GM18858 (cell line): ENCODE data around the gene HADHA.
"Not testable (repeated sequence)": the region's sequence is repeated elsewhere in the genome, so short reads cannot be mapped to it uniquely, and the experiment has no call there.

Source experiments
- ATAC-seq: cut with Tn5 transposase; IDR thresholded peaks from one replicate; pipeline ENCODE4 v1.9.1; 2021; ENCODE audit not compliant: unreplicated experiment

Gene HADHA

GRCh38 chr2:26244309-26245230 lies at the start of gene HADHA, which contains the start of gene HADHB:
Gene HADHA, minus strand, starts transcription at chr2:26244632. Its CDS starts 36 bp downstream, at chr2:26244596.
Gene HADHB, plus strand, starts transcription at chr2:26244939. Its CDS starts 9,316 bp downstream, at chr2:26254255.
- ATAC-seq = peak; percentile 44

DNA sequence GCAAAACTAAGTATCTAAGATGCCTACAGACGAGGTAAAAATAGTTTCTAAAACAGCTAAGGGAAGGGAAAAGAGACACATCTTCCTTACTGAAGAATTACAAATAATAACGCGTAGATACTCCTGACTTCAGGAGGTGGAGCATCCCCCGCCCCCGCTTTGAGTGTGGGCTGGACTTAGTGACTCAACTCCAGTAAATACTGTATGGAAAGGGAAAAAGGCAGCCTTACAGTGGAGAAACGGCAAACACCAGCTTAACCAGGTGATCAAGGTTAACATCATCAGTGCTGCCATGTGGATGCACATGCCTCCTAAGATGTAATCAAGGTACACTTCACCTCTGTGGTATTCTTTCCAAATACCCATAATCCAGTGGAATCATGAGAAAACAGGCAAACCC lies 48.2 kb upstream of the HADHA start:
- ATAC-seq = no peak

- ATAC-seq = no peak
Observed at GRCh38 chr2:26290001-26290400, 45.6 kb upstream of the HADHA start.

DNA sequence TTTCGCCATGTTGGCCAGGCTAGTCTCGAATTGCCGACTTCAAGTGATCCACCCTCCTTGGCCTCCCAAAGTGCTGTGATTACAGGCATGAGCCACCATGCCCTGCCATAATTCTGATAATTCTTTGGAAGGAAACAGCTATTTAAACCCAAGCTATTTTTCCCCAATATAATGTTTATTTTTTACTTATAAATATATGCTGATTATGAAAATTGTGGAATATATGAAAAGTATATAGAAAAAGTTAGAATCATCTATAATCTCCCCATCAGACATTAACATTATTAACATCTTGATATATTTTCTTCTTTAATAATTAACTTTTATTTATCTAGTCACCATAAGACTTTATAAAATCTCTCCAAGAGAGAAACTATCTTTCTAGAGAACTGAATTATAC lies 41.5 kb upstream of the HADHA start:
- ATAC-seq = no peak

- ATAC-seq = no peak
Observed at GRCh38 chr2:26284132-26284531, 39.7 kb upstream of the HADHA start.

DNA sequence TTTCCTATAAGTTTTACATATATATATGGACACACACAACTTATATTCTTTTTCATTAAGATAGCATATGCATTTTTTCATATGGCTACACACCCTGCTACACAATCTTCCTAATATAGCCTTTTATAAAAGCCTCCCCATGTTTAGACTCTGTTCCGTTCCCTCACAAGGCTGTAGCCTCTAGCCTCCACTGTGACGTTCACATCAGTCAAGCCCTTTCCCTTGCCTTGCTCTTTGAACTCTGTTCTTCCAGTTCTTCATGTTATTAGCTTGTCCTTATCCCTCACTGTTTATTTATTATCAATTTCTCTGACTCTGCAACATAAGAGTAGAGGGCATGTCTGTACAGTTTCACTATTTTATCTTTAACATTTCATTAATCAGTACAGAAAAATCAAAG lies 39.2 kb upstream of the HADHA start:
- no peak for ATAC-seq

- no peak for ATAC-seq
Observed at GRCh38 chr2:26281226-26281625, 36.8 kb upstream of the HADHA start.

DNA sequence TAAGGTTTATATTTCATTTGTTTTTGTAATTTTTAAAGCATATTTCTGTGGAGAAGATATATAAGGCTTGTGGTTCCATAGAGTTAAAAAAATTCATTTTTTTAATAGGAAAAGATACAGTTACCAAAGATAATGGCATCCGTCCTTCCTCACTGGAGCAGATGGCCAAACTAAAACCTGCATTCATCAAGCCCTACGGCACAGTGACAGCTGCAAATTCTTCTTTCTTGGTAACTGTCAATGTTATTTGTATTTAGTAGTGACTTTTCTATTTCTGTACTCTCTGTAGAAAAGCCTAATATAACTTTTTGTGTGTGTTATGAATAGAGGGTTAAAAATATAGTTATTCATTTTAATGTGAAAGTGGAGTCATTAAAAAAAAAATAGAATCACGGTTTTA lies 35.5 kb upstream of the HADHA start:
- ATAC-seq = no peak

DNA sequence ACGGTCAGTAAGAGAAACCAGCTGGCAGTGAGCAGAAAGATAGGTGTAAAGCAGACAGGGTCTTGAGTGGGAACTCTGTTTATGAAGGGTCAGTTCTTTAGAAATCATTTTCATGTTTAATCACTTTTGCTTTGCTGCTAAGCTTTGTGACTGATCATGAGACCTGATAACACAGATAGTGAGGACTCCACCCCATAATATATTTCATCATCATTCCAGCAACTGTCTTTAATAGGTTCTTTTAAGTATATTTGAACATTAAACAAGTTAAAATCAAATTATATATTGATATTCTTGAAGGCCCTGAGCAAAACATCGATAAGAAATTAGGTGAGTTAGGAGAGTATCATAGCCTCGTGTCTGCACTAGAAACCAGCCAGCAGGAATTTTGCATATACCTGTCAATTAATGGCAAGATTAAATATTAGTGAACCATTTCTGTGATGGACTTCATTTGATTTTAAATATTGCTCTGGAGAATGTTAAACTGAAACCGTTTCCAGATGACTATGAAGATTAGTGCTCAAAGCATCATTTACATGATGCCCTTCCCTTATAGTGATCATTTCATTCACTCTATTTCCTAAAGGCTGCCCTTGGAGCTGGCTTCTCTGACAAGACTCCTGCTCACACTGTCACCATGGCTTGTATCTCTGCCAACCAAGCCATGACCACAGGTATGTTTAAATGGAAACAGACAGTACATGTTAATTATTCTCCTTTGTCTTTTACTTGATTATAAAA lies 32.2 kb upstream of the HADHA start:
- no peak for ATAC-seq

DNA sequence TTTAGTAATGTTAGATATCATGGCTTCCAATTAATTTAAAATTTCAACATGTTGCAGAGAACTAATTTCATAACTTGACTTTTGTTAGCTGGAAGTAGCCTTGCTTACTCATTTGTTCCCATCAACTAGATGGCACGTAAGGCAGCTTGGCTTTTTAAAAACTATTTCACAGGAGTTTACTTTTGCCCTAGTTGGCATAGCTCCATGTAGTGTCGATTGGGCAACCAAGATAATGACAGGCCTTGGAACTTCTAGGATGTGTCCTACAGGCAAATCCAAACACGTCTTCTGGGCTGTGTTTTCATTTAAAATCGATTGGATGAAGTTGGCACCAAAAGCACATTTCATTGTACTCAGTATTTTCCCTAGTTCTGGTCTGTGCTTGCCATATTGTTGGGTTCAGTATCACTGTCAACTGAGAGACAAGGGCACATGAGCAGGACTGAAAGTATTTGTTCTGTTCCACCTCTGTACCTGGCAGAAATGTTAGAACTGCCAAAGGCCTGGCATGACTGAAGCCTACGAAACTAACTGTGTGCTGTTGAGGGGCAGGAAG lies 29.7 kb upstream of the HADHA start:
- no peak for ATAC-seq

DNA sequence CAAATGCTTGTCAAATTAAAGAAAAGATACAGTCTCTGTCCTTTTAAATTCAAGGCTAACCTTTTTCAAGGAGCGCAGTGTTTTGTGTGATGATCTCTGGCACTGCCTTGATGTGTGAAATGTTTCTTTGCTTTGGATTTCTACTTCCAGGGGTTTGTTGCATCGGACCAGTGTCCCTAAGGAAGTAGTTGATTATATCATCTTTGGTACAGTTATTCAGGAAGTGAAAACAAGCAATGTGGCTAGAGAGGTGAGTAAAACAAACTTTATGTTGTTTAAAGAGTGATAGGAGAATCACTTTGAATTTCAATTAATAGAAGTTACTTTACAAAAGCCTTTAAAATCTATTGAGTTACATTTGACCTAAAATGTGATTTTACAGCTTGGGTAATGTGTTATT lies 29.1 kb upstream of the HADHA start:
- no peak for ATAC-seq

DNA sequence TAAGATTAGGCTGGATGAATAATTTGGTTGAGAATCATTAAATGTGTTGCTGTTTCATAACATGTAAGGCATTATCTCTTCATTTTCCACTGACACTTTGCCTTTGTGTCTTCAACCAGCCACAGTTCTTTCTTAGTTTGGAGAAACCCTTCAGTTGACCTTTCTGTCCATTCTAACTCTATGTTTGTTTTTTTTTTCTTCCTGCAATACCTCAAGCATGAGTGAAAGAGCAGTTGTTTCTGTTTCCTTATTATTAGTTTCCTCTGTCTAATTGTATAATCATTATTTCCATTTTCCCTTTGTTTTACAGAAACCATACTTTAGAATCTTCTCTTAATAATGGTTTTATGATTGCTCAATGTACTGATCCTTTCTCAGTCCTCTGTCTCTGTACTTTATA lies 25.9 kb upstream of the HADHA start:
- no peak for ATAC-seq

GRCh38 chr2:26269571-26270158 lies 25.2 kb upstream of the HADHA start:
- ATAC-seq = no peak

DNA sequence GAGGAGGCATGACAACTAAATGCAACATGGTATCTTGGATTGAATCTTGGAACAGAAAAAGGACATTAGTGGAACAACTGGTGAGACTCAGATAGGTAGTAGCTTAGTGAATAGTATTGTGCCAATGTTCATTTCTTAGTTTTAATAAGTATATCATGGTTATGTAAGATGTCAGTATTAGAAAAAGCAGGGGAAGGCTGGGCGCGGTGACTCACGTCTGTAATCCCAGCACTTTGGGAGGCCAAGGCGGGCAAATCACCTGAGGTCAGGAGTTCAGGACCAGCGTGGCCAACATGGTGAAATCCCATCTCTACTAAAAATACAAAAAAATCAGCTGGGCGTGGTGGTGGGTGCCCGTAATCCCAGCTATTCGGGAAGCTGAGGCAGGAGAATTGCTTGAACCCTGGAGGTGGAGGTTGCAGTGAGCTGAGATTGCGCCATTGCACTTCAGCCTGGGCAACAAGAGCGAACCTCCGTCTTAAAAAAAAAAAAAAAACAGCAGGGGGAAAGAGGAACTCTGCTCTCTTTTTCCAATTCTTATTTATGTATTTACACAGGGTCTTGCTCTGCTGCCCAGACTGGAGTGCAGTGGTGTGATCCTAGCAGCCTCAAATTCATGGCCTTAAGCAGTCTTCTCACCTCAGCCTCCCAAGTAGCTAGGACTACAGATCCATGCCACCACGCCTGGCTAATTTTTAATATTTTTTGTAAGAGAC lies 24.4 kb upstream of the HADHA start:
- ATAC-seq = not testable (repeated sequence)

- no peak for ATAC-seq
Observed at GRCh38 chr2:26268213-26268612, 23.8 kb upstream of the HADHA start.

- not testable (repeated sequence) for ATAC-seq
Observed at GRCh38 chr2:26258836-26259235, 14.4 kb upstream of the HADHA start.

DNA sequence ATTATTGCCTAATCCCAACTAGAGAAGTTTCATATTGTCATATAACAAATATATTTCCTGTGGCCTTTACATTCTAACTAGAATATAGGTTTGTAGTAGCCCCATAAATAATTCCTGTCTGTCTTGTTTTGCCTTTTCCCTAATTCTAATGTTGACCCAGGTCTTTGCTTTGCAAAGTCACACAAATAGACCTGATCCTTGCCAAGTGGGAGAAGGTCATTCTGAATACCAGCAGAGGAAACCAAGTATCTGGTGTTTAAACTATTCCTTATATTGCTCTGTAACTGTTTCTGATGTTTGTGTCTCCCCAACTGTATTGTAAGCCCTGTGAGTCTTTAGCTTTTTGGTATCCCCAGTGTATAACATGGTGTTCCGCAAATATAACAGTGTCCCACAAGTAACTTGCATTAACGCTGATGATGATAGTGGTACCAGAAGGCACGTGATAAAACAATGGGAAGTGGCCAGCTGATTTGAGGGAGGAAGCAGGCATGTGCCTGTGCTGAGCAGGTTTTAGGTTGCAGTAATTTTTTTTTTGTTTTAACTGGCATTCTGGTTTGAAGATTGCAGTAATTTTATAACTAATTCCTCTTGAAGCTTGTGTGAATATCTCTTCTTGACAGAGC lies 11.4 kb upstream of the HADHA start:
- no peak for ATAC-seq

DNA sequence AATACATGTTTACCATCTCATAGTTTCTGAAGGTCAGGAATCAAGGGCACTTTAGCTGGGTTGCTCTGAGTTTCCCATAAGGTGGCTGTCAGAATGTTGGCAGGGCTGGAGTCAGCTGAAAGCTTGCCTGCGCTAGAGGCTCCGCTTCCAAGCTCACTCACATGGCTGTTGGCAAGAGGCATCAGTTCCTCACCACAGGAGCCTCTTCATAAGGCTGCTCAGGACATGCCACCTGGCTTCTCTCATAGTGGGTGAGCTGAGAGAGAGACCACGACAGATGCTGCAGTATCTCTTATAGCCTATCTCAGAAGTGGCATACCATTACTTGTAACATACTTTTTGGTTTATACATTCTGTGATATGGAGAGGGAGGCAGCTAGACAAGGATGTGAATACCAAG lies 7.5 kb upstream of the HADHA start:
- no peak for ATAC-seq

- ATAC-seq = no peak
Observed at GRCh38 chr2:26249625-26250024, 5.2 kb upstream of the HADHA start.

DNA sequence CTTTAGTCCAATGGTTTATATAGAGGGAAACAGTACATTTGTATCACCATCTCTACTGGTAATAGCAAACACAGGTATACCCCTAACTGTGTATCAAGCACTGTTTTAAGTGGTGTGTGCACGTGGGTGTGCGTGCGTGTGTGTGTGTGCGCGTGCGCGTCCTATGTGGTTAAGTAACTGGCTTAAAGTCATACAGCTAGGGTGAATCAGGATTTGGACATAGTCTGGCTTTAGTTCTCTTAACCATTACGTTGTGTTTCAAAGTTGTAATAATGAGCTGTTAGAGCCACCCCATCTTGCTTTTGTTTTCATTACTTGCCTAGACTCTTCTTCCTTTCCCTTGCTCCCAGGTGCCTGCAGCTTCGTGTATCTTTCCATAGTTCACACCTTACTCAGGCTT lies 2.4 kb upstream of the HADHA start:
- ATAC-seq = no peak
